ENCODE results near the gene NUCB2. TPM values are rescaled to one million over a fixed set of nuclear protein-coding genes. Genes with fewer than 3 reads are reported as not detected.

The NUCB2 gene
- total and polyA plus RNA-seq, 2 of the 8 experiments (the other 6 are each of a cell fraction or from before 2014, with no cell fraction given): 9.0 to 34.2 TPM

GRCh38 chr11:17298302-17298701, 21.8 kb downstream of the NUCB2 start (continued):
- TF ChIP-seq, protein P1, sequence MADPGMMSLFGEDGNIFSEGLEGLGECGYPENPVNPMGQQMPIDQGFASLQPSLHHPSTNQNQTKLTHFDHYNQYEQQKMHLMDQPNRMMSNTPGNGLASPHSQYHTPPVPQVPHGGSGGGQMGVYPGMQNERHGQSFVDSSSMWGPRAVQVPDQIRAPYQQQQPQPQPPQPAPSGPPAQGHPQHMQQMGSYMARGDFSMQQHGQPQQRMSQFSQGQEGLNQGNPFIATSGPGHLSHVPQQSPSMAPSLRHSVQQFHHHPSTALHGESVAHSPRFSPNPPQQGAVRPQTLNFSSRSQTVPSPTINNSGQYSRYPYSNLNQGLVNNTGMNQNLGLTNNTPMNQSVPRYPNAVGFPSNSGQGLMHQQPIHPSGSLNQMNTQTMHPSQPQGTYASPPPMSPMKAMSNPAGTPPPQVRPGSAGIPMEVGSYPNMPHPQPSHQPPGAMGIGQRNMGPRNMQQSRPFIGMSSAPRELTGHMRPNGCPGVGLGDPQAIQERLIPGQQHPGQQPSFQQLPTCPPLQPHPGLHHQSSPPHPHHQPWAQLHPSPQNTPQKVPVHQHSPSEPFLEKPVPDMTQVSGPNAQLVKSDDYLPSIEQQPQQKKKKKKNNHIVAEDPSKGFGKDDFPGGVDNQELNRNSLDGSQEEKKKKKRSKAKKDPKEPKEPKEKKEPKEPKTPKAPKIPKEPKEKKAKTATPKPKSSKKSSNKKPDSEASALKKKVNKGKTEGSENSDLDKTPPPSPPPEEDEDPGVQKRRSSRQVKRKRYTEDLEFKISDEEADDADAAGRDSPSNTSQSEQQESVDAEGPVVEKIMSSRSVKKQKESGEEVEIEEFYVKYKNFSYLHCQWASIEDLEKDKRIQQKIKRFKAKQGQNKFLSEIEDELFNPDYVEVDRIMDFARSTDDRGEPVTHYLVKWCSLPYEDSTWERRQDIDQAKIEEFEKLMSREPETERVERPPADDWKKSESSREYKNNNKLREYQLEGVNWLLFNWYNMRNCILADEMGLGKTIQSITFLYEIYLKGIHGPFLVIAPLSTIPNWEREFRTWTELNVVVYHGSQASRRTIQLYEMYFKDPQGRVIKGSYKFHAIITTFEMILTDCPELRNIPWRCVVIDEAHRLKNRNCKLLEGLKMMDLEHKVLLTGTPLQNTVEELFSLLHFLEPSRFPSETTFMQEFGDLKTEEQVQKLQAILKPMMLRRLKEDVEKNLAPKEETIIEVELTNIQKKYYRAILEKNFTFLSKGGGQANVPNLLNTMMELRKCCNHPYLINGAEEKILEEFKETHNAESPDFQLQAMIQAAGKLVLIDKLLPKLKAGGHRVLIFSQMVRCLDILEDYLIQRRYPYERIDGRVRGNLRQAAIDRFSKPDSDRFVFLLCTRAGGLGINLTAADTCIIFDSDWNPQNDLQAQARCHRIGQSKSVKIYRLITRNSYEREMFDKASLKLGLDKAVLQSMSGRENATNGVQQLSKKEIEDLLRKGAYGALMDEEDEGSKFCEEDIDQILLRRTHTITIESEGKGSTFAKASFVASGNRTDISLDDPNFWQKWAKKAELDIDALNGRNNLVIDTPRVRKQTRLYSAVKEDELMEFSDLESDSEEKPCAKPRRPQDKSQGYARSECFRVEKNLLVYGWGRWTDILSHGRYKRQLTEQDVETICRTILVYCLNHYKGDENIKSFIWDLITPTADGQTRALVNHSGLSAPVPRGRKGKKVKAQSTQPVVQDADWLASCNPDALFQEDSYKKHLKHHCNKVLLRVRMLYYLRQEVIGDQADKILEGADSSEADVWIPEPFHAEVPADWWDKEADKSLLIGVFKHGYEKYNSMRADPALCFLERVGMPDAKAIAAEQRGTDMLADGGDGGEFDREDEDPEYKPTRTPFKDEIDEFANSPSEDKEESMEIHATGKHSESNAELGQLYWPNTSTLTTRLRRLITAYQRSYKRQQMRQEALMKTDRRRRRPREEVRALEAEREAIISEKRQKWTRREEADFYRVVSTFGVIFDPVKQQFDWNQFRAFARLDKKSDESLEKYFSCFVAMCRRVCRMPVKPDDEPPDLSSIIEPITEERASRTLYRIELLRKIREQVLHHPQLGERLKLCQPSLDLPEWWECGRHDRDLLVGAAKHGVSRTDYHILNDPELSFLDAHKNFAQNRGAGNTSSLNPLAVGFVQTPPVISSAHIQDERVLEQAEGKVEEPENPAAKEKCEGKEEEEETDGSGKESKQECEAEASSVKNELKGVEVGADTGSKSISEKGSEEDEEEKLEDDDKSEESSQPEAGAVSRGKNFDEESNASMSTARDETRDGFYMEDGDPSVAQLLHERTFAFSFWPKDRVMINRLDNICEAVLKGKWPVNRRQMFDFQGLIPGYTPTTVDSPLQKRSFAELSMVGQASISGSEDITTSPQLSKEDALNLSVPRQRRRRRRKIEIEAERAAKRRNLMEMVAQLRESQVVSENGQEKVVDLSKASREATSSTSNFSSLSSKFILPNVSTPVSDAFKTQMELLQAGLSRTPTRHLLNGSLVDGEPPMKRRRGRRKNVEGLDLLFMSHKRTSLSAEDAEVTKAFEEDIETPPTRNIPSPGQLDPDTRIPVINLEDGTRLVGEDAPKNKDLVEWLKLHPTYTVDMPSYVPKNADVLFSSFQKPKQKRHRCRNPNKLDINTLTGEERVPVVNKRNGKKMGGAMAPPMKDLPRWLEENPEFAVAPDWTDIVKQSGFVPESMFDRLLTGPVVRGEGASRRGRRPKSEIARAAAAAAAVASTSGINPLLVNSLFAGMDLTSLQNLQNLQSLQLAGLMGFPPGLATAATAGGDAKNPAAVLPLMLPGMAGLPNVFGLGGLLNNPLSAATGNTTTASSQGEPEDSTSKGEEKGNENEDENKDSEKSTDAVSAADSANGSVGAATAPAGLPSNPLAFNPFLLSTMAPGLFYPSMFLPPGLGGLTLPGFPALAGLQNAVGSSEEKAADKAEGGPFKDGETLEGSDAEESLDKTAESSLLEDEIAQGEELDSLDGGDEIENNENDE (IDR thresholded peaks at IDR 0.05; ENCODE audit: insufficient replicate concordance, low read length): no peak
- no peak for TF ChIP-seq BACH1 (IDR thresholded peaks at IDR 0.05; ENCODE audit: low read length)
- no peak for TF ChIP-seq JUND (IDR thresholded peaks at IDR 0.05; ENCODE audit: low read length)
- no peak for TF ChIP-seq GABPA (IDR thresholded peaks at IDR 0.05; ENCODE audit: borderline replicate concordance, insufficient read depth, low read length)
- TF ChIP-seq JUN (IDR thresholded peaks at IDR 0.05; ENCODE audit: low read depth, low read length): no peak
- TF ChIP-seq TEAD4 (IDR thresholded peaks at IDR 0.05; ENCODE audit: low read depth, low read length): no peak
- TF ChIP-seq NRF1 (IDR thresholded peaks at IDR 0.05; ENCODE audit: low read depth, low read length): no peak
- TF ChIP-seq YY1 (IDR thresholded peaks at IDR 0.05; ENCODE audit: low read depth, low read length): no peak
- no peak for TF ChIP-seq TCF12 (IDR thresholded peaks at IDR 0.05; ENCODE audit: low read depth, low read length)
- no peak for TF ChIP-seq CHD2 (IDR thresholded peaks at IDR 0.05; ENCODE audit: low read length)
- TF ChIP-seq ZNF274 (IDR thresholded peaks at IDR 0.05; ENCODE audit: borderline replicate concordance, extremely low read depth, low read length): no peak

Data from H1 (cell line).